ENCODE data around the gene MAGIX. TPM values are rescaled to one million over a fixed set of nuclear protein-coding genes. Genes with fewer than 3 reads are reported as not detected.
"Not testable (repeated sequence)": the region's sequence is repeated elsewhere in the genome, so short reads cannot be mapped to it uniquely, and the experiment has no call there.

MAGIX gene
- total RNA-seq, 4 donors from 2014 or later, result 5.6 to 28.8 (median 12.7) TPM

DNA sequence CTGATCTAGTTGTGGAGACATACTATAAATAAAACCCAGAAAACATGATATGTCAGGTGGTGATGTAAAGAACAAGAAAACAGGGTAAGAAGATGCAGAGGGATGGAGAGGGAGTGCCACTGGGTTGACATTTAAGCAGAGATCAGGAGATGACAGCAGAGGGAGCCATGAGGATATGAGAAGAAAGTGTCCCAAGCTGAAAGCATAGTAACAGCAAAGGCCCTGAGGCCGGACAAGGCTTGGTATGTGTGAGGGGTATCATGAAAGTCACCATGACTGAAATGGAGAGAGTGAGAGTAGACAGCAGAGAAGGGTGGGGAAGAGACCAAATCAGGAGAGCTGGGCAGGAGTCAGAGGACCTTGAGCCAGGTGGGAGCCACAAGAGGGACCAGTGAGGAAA, 42.5 kb upstream of the MAGIX start:
- no peak overlapping the region for H3K4me3 ChIP-seq
- intact Hi-C loops (cut with DNase I; ENCODE audit: low total_unique reads), result no loop called here
- in situ Hi-C loops (cut with MboI; ENCODE audit: low pct_ligation_motif_present in 1 of 4, low pct_unique_long_range_greater_than_20kb in 1 of 4, low sequenced_read_pairs in 3 of 4), result no loop called here
- no peak overlapping the region for H3K27ac ChIP-seq
- H3K27me3 ChIP-seq, result no peaks in the 10 kb centered on the region
- TF ChIP-seq EP300 (IDR thresholded peaks at IDR 0.05; ENCODE audit: low read depth) (no peak), POLR2AphosphoS5 (IDR thresholded peaks at IDR 0.05) (no peak), POLR2A (IDR thresholded peaks at IDR 0.05) (no peak), CTCF (IDR thresholded peaks at IDR 0.05) (no peak)
- WGBS, 2 donors (ENCODE audit: low coverage in 1 of 2), result 68% methylated on average over 1 of the region's 1 CpG; no CpG with 5 or more reads in 1 of the 2 donors
- no peaks in the 10 kb centered on the region for H3K9me3 ChIP-seq
- peaks cover 0 to 8% (median 6%) of the 10 kb centered on the region in 4 donors for H3K4me1 ChIP-seq
- H3K36me3 ChIP-seq, result peaks cover 0 to 5% (median 0%) of the 10 kb centered on the region in 4 donors
- no peak for DNase-seq

- TF ChIP-seq CTCF (IDR thresholded peaks at IDR 0.05), result no peak
- no peak for TF ChIP-seq POLR2AphosphoS5 (IDR thresholded peaks at IDR 0.05)
- TF ChIP-seq EP300 (IDR thresholded peaks at IDR 0.05; ENCODE audit: low read depth), result no peak
- in situ Hi-C loops (cut with MboI; ENCODE audit: low pct_ligation_motif_present in 1 of 4, low pct_unique_long_range_greater_than_20kb in 1 of 4, low sequenced_read_pairs in 3 of 4), result no loop called here
- no peaks in the 10 kb centered on the region for H3K27me3 ChIP-seq
- peaks cover 0 to 2% (median 0%) of the 10 kb centered on the region in 4 donors for H3K36me3 ChIP-seq
- WGBS, 2 donors (ENCODE audit: low coverage in 1 of 2), result 70% methylated on average over 5 of the region's 5 CpGs; no CpG with 5 or more reads in 1 of the 2 donors
- H3K4me3 ChIP-seq, result peak overlapping the region in 3 of 4 donors; percentile 61 to 80 (median 71)
- no peak for DNase-seq
- peaks cover 0 to 8% (median 6%) of the 10 kb centered on the region in 4 donors for H3K4me1 ChIP-seq
- intact Hi-C loops (cut with DNase I; ENCODE audit: low total_unique reads), result no loop called here
- no peaks in the 10 kb centered on the region for H3K9me3 ChIP-seq
- peak overlapping the region in 1 of 4 donors; percentile 85 for H3K27ac ChIP-seq
Measured at GRCh38 chrX:49122499-49122898, 40.1 kb upstream of the MAGIX start.

DNA sequence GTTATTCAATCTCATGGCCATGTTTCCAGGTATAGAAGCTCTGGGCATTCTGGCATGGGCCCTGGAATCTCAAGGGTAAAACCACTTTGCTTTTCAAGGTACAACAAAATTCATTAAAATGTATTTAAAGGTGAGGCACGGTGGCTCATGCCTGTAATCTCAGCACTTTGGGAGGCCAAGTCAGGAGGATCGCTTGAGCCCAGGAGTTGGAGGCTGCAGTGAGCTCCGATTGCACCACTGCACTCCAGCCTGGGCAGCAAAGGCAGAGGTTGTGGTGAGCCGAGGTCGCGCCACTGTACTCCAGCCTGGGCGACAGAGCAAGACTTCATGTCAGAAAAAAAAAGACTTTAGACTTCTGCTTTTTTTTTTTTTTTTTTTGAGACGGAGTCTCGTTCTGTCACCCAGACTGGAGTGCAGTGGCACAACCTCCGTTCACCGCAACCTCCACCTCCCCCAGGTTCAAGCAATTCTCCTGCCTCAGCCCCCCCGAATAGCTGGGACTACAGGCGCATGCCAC, 34.8 kb upstream of the MAGIX start:
- H3K36me3 ChIP-seq; H3K9me3 ChIP-seq; H3K4me1 ChIP-seq; H3K27ac ChIP-seq; H3K4me3 ChIP-seq; H3K27me3 ChIP-seq; DNase-seq; intact Hi-C loops (cut with DNase I; ENCODE audit: low total_unique reads); in situ Hi-C loops (cut with MboI; ENCODE audit: low pct_ligation_motif_present in 1 of 4, low pct_unique_long_range_greater_than_20kb in 1 of 4, low sequenced_read_pairs in 3 of 4): not testable (repeated sequence)
- WGBS, 2 donors (ENCODE audit: low coverage in 1 of 2), result 80% methylated on average over 11 of the region's 13 CpGs; no CpG with 5 or more reads in 1 of the 2 donors

GRCh38 chrX:49129427-49129826, 33.1 kb upstream of the MAGIX start:
- Histone ChIP-seq H3K27me3 (no peaks in the 10 kb centered on the region), H3K9me3 (no peaks in the 10 kb centered on the region), H3K27ac (no peak overlapping the region), H3K4me3 (no peak overlapping the region), H3K4me1 (no peaks in the 10 kb centered on the region), H3K36me3 (no peaks in the 10 kb centered on the region)
- no peak for TF ChIP-seq POLR2AphosphoS5 (IDR thresholded peaks at IDR 0.05)
- no peak for TF ChIP-seq CTCF (IDR thresholded peaks at IDR 0.05)
- TF ChIP-seq EP300 (IDR thresholded peaks at IDR 0.05; ENCODE audit: low read depth), result no peak
- no peak for TF ChIP-seq POLR2A (IDR thresholded peaks at IDR 0.05)
- DNase-seq, result no peak
- WGBS, 2 donors (ENCODE audit: low coverage in 1 of 2), result 87% methylated on average over 4 of the region's 4 CpGs; no CpG with 5 or more reads in 1 of the 2 donors
- intact Hi-C loops (cut with DNase I; ENCODE audit: low total_unique reads) (no loop called here), in situ Hi-C loops (cut with MboI; ENCODE audit: low pct_ligation_motif_present in 1 of 4, low pct_unique_long_range_greater_than_20kb in 1 of 4, low sequenced_read_pairs in 3 of 4) (no loop called here)

GRCh38 chrX:49132275-49132674, 30.3 kb upstream of the MAGIX start:
- DNase-seq; intact Hi-C loops (cut with DNase I; ENCODE audit: low total_unique reads): not testable (repeated sequence)

More at GRCh38 chrX:49132275-49132674, 30.3 kb upstream of the MAGIX start:
- H3K4me1 ChIP-seq; in situ Hi-C loops (cut with MboI; ENCODE audit: low pct_ligation_motif_present in 1 of 4, low pct_unique_long_range_greater_than_20kb in 1 of 4, low sequenced_read_pairs in 3 of 4); H3K4me3 ChIP-seq; H3K27me3 ChIP-seq; H3K9me3 ChIP-seq; H3K27ac ChIP-seq; H3K36me3 ChIP-seq: not testable (repeated sequence)
- WGBS, 2 donors (ENCODE audit: low coverage in 1 of 2), result 92% methylated on average over 7 of the region's 7 CpGs; no CpG with 5 or more reads in 1 of the 2 donors
